Measurements from ENCODE around the gene SRP14.

The SRP14 gene

DNA sequence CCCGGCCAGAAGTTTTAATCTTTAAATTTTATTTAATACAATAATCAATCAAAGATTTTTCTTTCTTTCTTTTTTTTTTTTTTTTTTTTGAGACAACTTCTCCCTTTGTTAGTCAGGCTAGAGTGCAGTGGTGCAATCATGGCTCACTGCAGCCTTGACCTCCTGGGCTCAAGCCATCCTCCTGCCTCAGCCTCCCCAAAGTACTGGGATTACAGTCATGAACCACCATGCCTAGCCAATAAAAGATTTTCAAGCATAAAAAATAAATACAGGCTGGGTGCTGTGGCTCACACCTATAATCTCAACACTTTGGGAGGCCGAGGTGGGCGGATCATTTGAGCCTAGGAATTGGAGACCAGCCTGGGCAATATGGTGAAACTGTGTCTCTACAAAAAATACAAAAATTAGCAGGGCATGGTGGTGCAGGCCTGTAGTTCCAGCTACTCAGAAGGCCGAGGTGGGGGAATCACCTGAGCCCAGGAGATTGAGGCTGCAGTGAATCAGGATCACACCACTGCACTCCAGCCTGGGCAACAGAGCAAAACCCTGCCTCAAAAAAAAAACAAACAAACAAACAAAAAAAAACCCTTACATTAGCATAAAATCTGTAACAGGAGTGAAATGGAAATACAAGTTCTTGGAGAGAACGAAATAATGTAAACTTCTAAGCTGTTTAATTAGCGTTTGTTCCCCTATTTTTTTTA is 29.1 kb upstream of the SRP14 start:
- no peak for DNase-seq

- no peak for DNase-seq
Observed at GRCh38 chr15:40066589-40066988, 27.6 kb upstream of the SRP14 start.

- no peak for DNase-seq
Observed at GRCh38 chr15:40065166-40065565, 26.2 kb upstream of the SRP14 start.

GRCh38 chr15:40064231-40064894 is 25.4 kb upstream of the SRP14 start:
- no peak for DNase-seq

GRCh38 chr15:40063563-40064011 is 24.6 kb upstream of the SRP14 start:
- no peak for DNase-seq

GRCh38 chr15:40062816-40063562 is 24.0 kb upstream of the SRP14 start:
- DNase-seq: no peak

DNA sequence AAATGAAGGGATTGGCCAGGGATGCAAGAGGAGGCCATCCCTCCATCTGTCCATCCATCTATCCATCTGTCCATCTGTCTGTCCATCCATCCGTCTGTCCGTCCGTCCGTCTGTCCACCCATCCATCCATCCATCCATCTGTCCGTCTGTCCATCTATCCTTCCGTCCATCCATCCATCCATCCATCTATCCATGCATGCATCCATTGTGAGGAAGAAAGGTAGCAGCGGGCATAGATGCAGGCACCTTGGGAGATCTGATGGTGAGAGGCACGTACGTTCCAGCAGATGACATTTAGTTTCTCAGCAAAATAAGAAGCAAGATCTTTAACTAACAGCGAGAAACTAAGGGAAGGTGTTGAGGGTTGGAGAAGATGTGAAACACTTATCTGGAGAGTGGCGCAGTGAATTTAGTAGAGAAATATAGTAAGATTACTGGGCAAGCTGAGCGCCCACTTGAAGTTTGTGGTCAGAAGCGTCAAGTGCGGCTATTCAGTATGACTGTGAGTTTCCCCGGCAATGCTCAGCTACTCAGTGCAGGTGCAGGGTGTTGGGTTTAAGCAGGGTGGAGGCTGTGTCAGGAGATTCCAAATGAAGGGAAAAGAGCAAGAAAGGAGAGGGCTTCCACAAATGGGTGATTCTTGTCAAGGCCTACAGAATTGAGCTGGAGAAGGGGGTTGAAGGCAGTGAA is 22.4 kb upstream of the SRP14 start:
- no peak for DNase-seq

GRCh38 chr15:40060236-40060961 is 21.4 kb upstream of the SRP14 start:
- DNase-seq: no peak

GRCh38 chr15:40059821-40060220 is 20.8 kb upstream of the SRP14 start:
- no peak for DNase-seq

DNA sequence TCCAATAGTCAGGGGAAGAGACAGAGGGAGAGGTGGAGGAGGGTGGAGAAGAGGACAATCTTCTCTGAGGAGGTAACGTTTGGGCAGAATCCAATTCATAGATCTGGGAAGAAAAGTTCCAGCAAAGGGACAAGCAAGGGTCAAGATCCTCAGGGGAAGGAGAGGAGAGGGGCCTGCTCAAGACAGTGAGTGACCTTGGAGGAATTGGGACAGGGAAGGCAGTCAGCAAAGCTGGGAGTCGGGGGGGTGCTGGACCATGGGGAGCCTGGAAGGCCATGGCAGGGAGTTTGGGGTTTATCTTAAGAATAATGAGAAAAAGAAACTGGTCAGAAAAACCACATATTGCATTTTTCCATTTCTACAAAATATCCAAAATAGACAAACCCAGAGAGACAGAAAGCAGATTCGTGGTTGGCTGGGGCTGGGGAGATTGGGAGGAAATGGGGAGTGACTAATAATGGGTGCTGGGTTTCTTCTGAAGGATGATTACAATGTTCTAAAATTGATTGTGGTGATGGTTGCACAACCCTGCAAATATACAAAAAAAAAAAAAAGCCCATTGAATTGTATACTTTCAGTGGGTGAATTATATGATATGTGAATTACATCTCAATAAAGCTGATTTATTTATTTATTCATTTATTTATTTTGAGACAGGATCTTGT is 19.6 kb upstream of the SRP14 start:
- no peak for DNase-seq

DNA sequence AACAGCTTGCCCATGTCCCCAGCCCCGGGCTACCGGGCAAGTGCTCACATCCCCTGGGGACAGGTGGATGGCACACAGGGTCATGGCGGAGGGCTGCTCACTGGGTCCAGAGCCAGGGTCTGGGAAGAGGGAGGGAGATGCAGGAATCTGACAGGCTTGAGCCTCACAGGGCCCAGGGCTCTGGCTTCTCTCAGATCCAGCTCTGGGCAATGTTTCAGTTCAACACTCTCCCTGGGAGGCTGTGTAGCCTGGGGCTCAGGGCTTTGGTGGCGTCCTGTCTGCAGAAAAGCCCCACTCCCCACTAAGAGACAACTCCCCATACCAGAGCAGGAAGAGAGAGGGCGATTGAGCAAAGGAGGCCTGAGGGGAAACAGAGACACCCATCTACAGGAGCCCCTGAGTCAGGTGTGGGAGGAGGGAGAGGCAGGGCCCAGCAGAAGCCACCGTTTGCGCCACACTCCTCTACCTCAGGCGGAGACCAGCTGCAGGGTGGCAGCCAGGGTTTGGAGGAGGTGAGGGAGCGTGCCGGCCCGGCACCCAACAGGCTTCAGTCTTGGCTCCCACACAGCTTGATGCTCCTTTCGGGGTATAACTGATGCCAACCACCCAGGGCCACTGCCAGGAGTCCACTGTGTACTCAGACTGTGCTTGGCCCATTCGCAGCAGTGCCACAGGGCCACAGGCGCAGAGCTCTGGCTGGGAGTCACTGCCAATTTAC is 16.8 kb upstream of the SRP14 start:
- no peak for DNase-seq

- DNase-seq: no peak
Observed at GRCh38 chr15:40054855-40055575, 16.0 kb upstream of the SRP14 start.

GRCh38 chr15:40054605-40054854 is 15.5 kb upstream of the SRP14 start:
- DNase-seq: no peak

DNA sequence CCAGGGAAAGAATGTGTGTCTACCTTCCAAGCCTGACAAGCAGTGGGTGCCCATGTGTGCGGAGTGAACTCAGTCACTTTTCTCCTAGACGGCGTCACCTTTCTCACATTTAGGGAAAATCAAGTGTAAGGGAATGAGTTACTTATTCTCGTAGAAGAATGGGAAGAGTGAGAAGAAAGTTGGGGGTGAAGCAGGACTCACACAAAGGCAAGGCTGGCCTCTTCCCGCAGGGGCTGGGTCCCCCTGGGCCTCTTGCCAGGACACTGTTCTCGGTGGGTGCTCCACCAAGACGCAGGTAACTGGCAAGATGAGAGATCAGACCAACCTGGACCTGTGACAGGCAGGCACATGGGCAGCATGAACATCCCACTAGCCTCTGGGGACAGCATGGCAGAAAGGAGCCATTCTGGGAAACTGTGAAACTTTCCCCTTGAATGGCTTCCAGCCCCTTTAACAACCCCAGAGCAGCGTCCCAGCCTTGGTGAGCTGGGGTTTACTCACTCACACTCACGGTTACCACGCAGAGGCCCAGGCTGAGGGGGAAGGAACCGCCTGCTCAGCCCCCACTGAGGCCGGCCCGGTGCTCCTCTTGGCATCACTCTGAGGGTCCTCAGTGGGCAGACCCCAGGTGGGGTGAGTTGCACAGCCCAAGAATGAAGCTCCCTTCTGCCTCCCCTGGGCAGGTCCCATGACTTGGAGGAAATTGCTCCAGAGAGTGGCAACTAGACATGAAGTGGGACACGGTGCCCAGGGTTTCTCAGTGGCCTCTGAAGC is 15.0 kb upstream of the SRP14 start:
- DNase-seq: no peak

DNA sequence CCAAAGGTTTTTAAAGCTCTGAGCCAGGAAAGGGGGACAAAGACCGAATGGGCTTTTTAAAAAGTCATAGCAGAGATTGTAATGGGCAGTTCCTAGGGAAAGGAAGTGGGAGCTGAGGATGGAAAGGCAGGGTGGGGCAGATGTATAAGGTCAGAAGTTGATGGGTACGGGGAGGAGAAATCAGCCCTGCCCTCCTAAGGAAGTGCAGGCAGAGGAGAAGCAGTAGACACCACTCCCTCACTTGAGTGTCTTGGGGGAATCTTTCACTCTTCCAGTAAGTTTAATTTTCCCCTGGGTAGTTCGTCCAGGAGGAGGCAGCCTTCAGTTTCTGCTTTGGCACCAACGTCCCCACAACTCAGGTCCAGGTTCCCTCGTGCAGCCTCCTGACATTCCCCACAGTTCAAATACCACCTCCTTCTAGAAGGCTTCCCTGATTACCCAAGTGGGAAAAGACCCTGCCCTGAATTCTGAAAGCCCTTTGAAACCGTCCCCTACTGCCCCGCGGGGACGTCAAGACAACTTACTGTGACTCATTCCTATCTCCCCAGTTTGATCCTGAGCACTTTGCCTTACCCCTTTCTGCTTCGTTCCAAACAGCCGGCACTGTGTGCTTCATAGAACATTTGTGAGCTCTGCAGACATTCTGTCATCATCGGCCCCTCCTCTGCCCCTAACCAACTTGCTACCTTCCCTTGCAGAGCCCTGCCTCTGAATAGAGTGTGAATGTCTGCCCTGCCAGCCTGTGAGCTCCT is 14.3 kb upstream of the SRP14 start:
- no peak for DNase-seq

GRCh38 chr15:40052604-40053003 is 13.6 kb upstream of the SRP14 start:
- DNase-seq: no peak

DNA sequence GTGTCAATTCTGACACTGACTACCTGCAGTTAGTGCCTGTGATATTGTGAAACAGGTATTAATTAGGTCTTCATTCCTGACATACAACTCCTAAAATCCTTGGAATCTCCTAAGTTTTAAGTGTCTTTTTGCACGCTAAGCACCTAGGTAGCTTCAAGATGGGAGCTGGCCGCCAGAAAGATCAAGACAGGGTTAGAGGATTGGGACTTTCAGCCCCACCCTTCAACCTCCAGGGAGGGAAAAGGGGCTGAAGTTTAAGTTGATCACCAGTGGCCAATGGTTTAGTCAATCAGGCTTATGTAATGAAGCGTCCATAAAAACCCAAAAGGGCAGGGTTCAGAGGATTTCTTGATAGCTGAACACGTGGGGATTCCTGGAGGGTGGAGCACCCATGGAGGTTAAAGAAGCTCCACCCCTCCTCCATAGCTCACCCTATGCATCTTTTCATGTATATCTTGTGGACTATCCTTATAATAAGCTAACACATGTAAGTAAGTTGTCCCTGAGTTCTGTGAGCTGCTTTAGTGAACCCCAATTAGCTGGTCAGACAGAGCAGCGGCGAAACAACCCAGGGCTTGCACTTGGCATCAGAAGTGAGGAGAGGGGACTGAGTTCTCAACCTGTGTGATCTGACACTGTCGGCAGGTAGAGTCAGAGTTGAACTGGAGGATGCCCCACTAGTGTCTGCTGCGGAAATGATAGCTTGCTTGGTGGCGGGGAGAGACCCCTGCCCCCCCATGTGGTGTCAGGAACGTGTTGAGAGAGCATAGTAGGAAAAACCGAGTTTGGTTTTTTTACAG is 12.8 kb upstream of the SRP14 start:
- DNase-seq: no peak

- no peak for DNase-seq
Observed at GRCh38 chr15:40050788-40051470, 11.9 kb upstream of the SRP14 start.

Data from NCI-H2171 (cell line).